OCI-M2 (cell line): Measurements from ENCODE around the gene PPHLN1.

Experiments
- DNase-seq: peaks from one replicate; lab custom pipeline; 2025; ENCODE audit not compliant: unreplicated experiment; lab: John Stamatoyannopoulos, UW

PPHLN1 gene

GRCh38 chr12:42477941-42478340 lies 152.0 kb downstream of the PPHLN1 start:
- DNase-seq: no peak

- DNase-seq: no peak
Observed at GRCh38 chr12:42481368-42481767, 155.4 kb downstream of the PPHLN1 start.

- no peak for DNase-seq
Observed at GRCh38 chr12:42482041-42482747, 156.2 kb downstream of the PPHLN1 start.

GRCh38 chr12:42482748-42483520 lies 157.0 kb downstream of the PPHLN1 start:
- peak; percentile 38 for DNase-seq

GRCh38 chr12:42483521-42483790 lies 157.5 kb downstream of the PPHLN1 start:
- DNase-seq: no peak

- DNase-seq: no peak
Observed at GRCh38 chr12:42484996-42485395, 159.0 kb downstream of the PPHLN1 start.

GRCh38 chr12:42485823-42486222 lies 159.9 kb downstream of the PPHLN1 start:
- DNase-seq: no peak

GRCh38 chr12:42486407-42486806 lies 160.4 kb downstream of the PPHLN1 start:
- DNase-seq: no peak

- no peak for DNase-seq
Observed at GRCh38 chr12:42490261-42490842, 164.4 kb downstream of the PPHLN1 start.
